ENCODE results near the gene ZSWIM4.

ZSWIM4 gene

GRCh38 chr19:13823256-13823655 lies 28.0 kb downstream of the ZSWIM4 start:
- no peak overlapping the region for H3K4me3 Mint-ChIP-seq
- H3K27ac Mint-ChIP-seq (ENCODE audit: low read depth): no peak overlapping the region
- H3K4me1 Mint-ChIP-seq: peaks cover 5% of the 10 kb centered on the region
- no peak for ATAC-seq (replicated peaks; ENCODE audit: extremely low read depth, poor library complexity, severe bottlenecking)
- no peaks in the 10 kb centered on the region for H3K27me3 Mint-ChIP-seq
- no peak for DNase-seq (ENCODE audit: low spot score in 2 of 2)
- H3K9me3 Mint-ChIP-seq: no peaks in the 10 kb centered on the region
- H3K36me3 Mint-ChIP-seq (ENCODE audit: insufficient read depth): peaks cover 12% of the 10 kb centered on the region

- H3K27ac Mint-ChIP-seq (ENCODE audit: low read depth): peak overlapping the region; percentile 76
- H3K9me3 Mint-ChIP-seq: no peaks in the 10 kb centered on the region
- H3K27me3 Mint-ChIP-seq: no peaks in the 10 kb centered on the region
- H3K4me3 Mint-ChIP-seq: no peak overlapping the region
- DNase-seq (ENCODE audit: low spot score in 2 of 2): no peak
- peaks cover 12% of the 10 kb centered on the region for H3K36me3 Mint-ChIP-seq (ENCODE audit: insufficient read depth)
- H3K4me1 Mint-ChIP-seq: peaks cover 5% of the 10 kb centered on the region
- ATAC-seq (replicated peaks; ENCODE audit: extremely low read depth, poor library complexity, severe bottlenecking): no peak
Observed at GRCh38 chr19:13823901-13824300, 28.7 kb downstream of the ZSWIM4 start.

DNA sequence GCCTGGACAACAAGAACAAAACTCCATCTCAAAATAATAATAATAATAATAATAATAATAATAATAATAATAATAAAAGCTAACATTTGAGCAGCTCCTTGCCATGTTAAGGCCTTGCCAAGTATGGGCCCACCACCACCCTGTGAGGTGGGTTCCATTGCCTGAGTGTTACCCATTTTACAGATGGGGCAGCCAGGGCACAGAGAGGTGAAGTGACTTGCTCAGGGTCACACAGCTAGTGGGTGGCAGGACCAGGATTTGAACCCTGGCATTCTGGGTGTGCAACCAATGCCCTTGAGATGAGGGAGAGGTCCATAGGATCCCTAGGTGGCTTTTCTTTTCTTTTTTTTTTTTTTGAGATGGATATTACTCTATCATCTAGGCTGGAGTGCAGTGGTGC lies 29.5 kb downstream of the ZSWIM4 start:
- no peak overlapping the region for H3K27ac Mint-ChIP-seq (ENCODE audit: low read depth)
- no peak for ATAC-seq (replicated peaks; ENCODE audit: extremely low read depth, poor library complexity, severe bottlenecking)
- H3K27me3 Mint-ChIP-seq: no peaks in the 10 kb centered on the region
- H3K4me1 Mint-ChIP-seq: peaks cover 5% of the 10 kb centered on the region
- no peak overlapping the region for H3K4me3 Mint-ChIP-seq
- peaks cover 12% of the 10 kb centered on the region for H3K36me3 Mint-ChIP-seq (ENCODE audit: insufficient read depth)
- H3K9me3 Mint-ChIP-seq: no peaks in the 10 kb centered on the region
- DNase-seq (ENCODE audit: low spot score in 2 of 2): no peak

DNA sequence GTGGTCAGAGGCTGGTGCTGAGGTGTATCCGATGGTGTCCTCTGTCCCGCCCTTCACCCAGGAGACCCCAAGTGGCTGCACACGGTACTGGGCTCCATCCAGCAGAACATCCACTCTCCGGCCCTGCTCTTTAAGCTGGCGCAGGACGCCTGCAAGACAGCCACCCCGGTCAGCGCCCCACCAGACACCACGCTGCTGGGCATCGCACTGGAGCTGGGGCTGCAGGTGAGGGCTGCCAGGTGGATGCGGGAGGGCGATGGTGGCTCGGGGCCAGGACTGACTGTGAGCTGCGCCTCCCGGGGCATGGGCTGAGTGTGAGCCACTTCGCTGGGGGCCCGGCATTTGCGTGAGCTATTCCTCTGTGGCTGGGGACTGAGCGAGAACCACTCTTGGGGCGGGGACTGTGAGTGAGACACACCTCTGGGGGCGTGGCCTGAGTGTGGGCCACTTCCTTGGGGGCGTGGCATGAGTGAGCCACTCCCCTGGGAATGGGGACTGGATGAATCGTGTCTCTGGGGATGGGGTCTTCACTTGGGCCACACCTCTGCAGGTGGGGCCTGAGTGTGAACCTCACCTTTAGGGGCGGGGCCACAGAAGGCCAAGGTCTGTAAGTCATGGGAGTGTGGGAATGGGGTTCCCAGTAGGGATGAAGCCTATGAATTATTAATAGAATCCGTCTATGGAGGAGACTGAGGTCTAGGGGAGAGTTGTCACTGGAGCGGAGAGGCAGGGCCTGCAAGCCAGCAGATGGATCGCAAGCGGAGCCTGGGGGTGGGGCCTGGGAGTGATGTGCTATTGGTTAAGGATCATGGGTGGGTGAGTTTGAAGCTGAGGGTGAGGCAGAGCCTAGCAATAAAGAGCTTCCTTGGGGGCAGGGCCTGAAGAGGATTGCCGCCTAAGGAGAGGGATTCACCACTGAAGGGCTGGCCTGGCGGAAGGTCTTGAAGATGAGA lies 30.5 kb downstream of the ZSWIM4 start:
- DNase-seq (ENCODE audit: low spot score in 2 of 2) (no peak), ATAC-seq (replicated peaks; ENCODE audit: extremely low read depth, poor library complexity, severe bottlenecking) (no peak)
- H3K36me3 Mint-ChIP-seq (ENCODE audit: insufficient read depth): peaks cover 11% of the 10 kb centered on the region
- no peaks in the 10 kb centered on the region for H3K27me3 Mint-ChIP-seq
- no peak overlapping the region for H3K4me3 Mint-ChIP-seq
- H3K27ac Mint-ChIP-seq (ENCODE audit: low read depth): no peak overlapping the region
- peaks cover 8% of the 10 kb centered on the region for H3K4me1 Mint-ChIP-seq
- H3K9me3 Mint-ChIP-seq: no peaks in the 10 kb centered on the region

DNA sequence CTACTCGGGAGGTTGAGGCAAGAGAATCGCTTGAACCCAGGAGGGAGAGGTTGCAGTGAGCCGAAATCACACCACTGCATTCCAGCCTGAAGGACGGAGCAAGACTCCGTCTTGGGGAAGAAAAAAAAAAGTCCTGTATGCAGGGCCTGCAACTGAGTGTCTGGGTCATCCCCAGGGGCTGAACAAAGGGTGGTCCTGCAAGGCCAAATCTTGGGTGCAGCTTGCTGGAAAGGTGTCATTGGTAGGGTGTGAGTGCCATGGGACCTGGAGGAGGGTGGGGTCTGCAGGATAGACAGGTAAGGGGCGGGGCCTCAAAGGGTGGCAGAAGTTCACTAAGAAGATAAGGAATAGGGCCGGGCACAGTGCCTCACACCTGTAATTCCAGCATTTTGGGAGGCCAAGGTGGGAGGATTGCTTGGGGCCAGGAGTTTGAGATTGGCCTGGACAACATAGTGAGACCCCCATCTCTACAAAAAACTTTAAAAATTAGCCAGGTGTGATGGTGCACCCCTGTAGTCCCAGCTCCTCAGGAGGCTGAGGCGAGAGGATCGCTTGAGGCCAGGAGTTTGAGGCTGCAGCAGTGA lies 31.5 kb downstream of the ZSWIM4 start:
- H3K36me3 Mint-ChIP-seq (ENCODE audit: insufficient read depth): peaks cover 16% of the 10 kb centered on the region
- DNase-seq (ENCODE audit: low spot score in 2 of 2): no peak
- H3K27ac Mint-ChIP-seq (ENCODE audit: low read depth): no peak overlapping the region
- H3K27me3 Mint-ChIP-seq: no peaks in the 10 kb centered on the region
- no peaks in the 10 kb centered on the region for H3K9me3 Mint-ChIP-seq
- no peak for ATAC-seq (replicated peaks; ENCODE audit: extremely low read depth, poor library complexity, severe bottlenecking)
- no peak overlapping the region for H3K4me3 Mint-ChIP-seq
- peaks cover 13% of the 10 kb centered on the region for H3K4me1 Mint-ChIP-seq

GRCh38 chr19:13827656-13828055 lies 32.4 kb downstream of the ZSWIM4 start:
- Mint-ChIP-seq H3K27me3 (no peaks in the 10 kb centered on the region), H3K27ac (ENCODE audit: low read depth) (peak overlapping the region; percentile 26), H3K36me3 (ENCODE audit: insufficient read depth) (peaks cover 21% of the 10 kb centered on the region), H3K9me3 (no peaks in the 10 kb centered on the region), H3K4me1 (peaks cover 16% of the 10 kb centered on the region), H3K4me3 (no peak overlapping the region)
- ATAC-seq (replicated peaks; ENCODE audit: extremely low read depth, poor library complexity, severe bottlenecking) (no peak), DNase-seq (ENCODE audit: low spot score in 2 of 2) (no peak)

- Mint-ChIP-seq H3K27me3 (no peaks in the 10 kb centered on the region), H3K27ac (ENCODE audit: low read depth) (peak overlapping the region; percentile 100), H3K9me3 (no peaks in the 10 kb centered on the region), H3K36me3 (ENCODE audit: insufficient read depth) (peaks cover 46% of the 10 kb centered on the region), H3K4me3 (no peak overlapping the region), H3K4me1 (peaks cover 34% of the 10 kb centered on the region)
- ATAC-seq (replicated peaks; ENCODE audit: extremely low read depth, poor library complexity, severe bottlenecking) (no peak), DNase-seq (ENCODE audit: low spot score in 2 of 2) (no peak)
Observed at GRCh38 chr19:13830114-13830740, 35.0 kb downstream of the ZSWIM4 start.

- Mint-ChIP-seq H3K9me3 (no peaks in the 10 kb centered on the region), H3K36me3 (ENCODE audit: insufficient read depth) (peaks cover 54% of the 10 kb centered on the region), H3K4me3 (peak overlapping the region; percentile 89), H3K27me3 (no peaks in the 10 kb centered on the region), H3K27ac (ENCODE audit: low read depth) (peak overlapping the region; percentile 100), H3K4me1 (peaks cover 35% of the 10 kb centered on the region)
- no peak for ATAC-seq (replicated peaks; ENCODE audit: extremely low read depth, poor library complexity, severe bottlenecking)
- no peak for DNase-seq (ENCODE audit: low spot score in 2 of 2)
Observed at GRCh38 chr19:13830741-13831536, 35.7 kb downstream of the ZSWIM4 start.

DNA sequence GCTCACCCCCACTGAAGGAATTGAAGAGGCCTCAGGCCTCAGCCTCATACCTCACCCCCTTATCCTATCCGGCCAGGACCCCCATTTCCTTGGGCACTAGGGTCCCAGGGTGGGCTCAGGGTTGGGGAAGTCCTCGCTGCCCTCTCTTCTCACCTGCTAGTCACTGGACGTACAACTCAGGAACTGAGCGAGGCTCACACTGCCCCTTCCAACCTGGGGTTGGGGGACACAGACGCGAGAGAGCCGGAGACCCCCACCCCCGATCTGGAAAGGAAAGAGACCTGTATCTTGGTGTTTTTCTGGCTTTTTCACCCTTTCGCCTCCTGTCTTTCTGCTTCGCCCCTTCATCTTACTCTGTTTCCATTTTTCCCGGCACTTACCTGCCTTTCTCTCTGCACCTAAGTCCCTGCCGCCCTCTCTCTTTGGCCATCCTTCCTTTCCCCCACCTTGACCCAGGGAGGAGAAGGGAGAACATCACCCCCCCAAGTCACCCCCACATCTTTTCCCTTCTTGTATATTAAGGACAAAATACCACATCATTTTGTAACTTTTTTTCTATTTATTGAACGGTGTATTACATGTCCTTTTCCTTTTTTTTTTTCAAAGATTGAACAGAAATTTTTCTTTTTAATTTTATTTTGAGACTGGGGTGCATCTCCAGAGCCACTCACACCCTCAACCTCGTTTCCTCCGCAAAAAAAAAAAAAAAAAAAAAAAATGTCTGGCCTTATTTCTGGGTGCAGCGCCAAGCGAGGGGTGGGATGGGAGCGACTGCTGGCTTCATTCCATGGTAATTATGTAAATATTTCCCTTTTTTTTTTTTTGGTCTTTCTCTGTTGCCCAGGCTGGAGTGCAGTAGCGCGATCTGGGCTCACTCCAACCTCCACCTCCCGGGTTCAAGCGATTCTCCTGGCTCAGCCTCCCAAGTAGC lies 36.6 kb downstream of the ZSWIM4 start:
- ATAC-seq (replicated peaks; ENCODE audit: extremely low read depth, poor library complexity, severe bottlenecking) (no peak), DNase-seq (ENCODE audit: low spot score in 2 of 2) (no peak)
- Mint-ChIP-seq H3K4me3 (peak overlapping the region; percentile 89), H3K27ac (ENCODE audit: low read depth) (peak overlapping the region; percentile 100), H3K36me3 (ENCODE audit: insufficient read depth) (peaks cover 62% of the 10 kb centered on the region), H3K4me1 (peaks cover 40% of the 10 kb centered on the region), H3K9me3 (no peaks in the 10 kb centered on the region), H3K27me3 (no peaks in the 10 kb centered on the region)

- H3K27ac Mint-ChIP-seq (ENCODE audit: low read depth): peak overlapping the region; percentile 100
- DNase-seq (ENCODE audit: low spot score in 2 of 2) (peak; percentile 89 to 93), ATAC-seq (replicated peaks; ENCODE audit: extremely low read depth, poor library complexity, severe bottlenecking) (peak; percentile 63)
- no peaks in the 10 kb centered on the region for H3K27me3 Mint-ChIP-seq
- H3K4me3 Mint-ChIP-seq: peak overlapping the region; percentile 89
- H3K9me3 Mint-ChIP-seq: no peaks in the 10 kb centered on the region
- peaks cover 57% of the 10 kb centered on the region for H3K4me1 Mint-ChIP-seq
- H3K36me3 Mint-ChIP-seq (ENCODE audit: insufficient read depth): peaks cover 75% of the 10 kb centered on the region
Observed at GRCh38 chr19:13833330-13834243, 38.3 kb downstream of the ZSWIM4 start.
